Type B pancreatic cell (in vitro differentiated cells): Measurements from ENCODE around the gene OR4C46. TPM values are rescaled to one million over a fixed set of nuclear protein-coding genes. Genes with fewer than 3 reads are reported as not detected.
"Not testable (repeated sequence)": the region's sequence is repeated elsewhere in the genome, so short reads cannot be mapped to it uniquely, and the experiment has no call there.

ENCODE experiments used
- DNase-seq: peaks from one replicate; pipeline ENCODE4 v3.0.0; 2021; ENCODE audit warnings: mixed read lengths; ENCODE audit not compliant: unreplicated experiment; ENCODE audit errors: extremely low spot score
- H3K27ac Mint-ChIP-seq: 2 replicates; pipeline ENCODE4 v1.8.0; 2021; ENCODE audit warnings: mild to moderate bottlenecking, mixed read lengths
- H3K27me3 Mint-ChIP-seq: 2 replicates; pipeline ENCODE4 v1.8.0; 2021; ENCODE audit warnings: mixed read lengths
- H3K36me3 Mint-ChIP-seq: 2 replicates; pipeline ENCODE4 v1.8.0; 2021; ENCODE audit warnings: mixed read lengths
- H3K4me1 Mint-ChIP-seq: one replicate; pipeline ENCODE4 v1.8.0; 2021; ENCODE audit warnings: mixed read lengths; ENCODE audit not compliant: unreplicated experiment
- H3K4me3 Mint-ChIP-seq: 2 replicates; pipeline ENCODE4 v1.8.0; 2021; ENCODE audit warnings: mild to moderate bottlenecking, mixed read lengths
- H3K9me3 Mint-ChIP-seq: 2 replicates; pipeline ENCODE4 v1.8.0; 2021; ENCODE audit warnings: mixed read lengths
- long read RNA-seq: library from polyadenylated mRNA; unstranded; transcript quantifications from one replicate; pipeline ENCODE4 v2.0.0, GENCODE V29; 2020
- total RNA-seq: library from RNA; stranded (reverse); gene quantifications from 2 replicates; pipeline ENCODE4 v1.2.1, GENCODE V29; 2021; ENCODE audit warnings: low replicate concordance
- TF ChIP-seq, protein P1 (sequence below): fragments of 200-600 bp; sonication (generic); conservative IDR thresholded peaks from 2 replicates; pipeline ENCODE4 v1.5.0; 2021; ENCODE audit warnings: antibody characterized with exemption, mild to moderate bottlenecking

The OR4C46 gene
- not detected in 2 replicates for total RNA-seq
- long read RNA-seq = 0 reads

DNA sequence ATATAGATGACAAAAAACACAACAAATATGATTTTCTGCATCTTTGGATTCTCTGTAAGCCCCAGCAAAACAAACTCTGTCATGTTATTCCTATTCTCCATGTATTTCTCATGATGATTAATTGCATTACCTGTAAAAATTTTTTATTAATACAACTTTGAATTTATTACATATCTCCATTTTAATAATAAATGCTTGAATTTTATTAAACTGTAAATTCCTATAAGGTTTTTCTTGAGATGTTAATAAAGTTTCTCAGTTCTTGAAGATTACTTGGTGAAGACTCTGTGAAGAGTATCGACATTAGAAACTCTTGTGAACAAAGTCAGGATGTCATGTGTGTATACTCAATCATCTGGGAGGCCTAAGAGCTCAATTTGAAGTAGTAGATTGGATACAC is at the start of gene OR4C46:
Gene OR4C46, minus strand, starts transcription at position 101 of the 400 bp plus-strand sequence. Its CDS starts 0 bp downstream, at position 101.
- peaks cover 9% of the 10 kb centered on the region for H3K9me3 Mint-ChIP-seq
- no peak within 1 kb of the TSS for H3K27ac Mint-ChIP-seq
- H3K36me3 Mint-ChIP-seq = no peaks in the 10 kb centered on the region
- no peak within 1 kb of the TSS for H3K4me3 Mint-ChIP-seq
- no peaks in the 10 kb centered on the region for H3K4me1 Mint-ChIP-seq
- H3K27me3 Mint-ChIP-seq = no peaks in the 10 kb centered on the region
- no peak for DNase-seq
- TF ChIP-seq, protein P1, sequence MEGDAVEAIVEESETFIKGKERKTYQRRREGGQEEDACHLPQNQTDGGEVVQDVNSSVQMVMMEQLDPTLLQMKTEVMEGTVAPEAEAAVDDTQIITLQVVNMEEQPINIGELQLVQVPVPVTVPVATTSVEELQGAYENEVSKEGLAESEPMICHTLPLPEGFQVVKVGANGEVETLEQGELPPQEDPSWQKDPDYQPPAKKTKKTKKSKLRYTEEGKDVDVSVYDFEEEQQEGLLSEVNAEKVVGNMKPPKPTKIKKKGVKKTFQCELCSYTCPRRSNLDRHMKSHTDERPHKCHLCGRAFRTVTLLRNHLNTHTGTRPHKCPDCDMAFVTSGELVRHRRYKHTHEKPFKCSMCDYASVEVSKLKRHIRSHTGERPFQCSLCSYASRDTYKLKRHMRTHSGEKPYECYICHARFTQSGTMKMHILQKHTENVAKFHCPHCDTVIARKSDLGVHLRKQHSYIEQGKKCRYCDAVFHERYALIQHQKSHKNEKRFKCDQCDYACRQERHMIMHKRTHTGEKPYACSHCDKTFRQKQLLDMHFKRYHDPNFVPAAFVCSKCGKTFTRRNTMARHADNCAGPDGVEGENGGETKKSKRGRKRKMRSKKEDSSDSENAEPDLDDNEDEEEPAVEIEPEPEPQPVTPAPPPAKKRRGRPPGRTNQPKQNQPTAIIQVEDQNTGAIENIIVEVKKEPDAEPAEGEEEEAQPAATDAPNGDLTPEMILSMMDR = no peak

DNA sequence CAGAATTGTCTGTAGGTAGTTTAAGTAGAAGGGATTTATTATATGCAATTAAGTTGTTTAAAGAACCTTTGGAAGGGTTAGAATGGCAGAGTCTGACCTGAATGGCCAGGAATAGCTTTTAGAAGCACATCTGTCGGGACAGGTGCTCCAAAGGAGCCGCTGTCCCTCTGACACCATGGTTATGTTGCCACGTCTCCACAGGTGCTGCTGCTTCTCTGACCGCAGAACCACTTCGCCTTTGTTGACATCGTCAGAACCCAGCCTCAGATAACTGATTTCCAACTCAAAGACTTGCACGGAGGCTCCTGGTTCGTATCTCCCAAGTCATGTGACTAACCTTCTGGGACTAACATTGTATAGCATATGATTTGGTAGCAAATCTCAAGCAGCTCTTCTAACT is 41.8 kb upstream of the OR4C46 start:
- H3K27me3 Mint-ChIP-seq, H3K4me1 Mint-ChIP-seq, H3K9me3 Mint-ChIP-seq, DNase-seq, H3K4me3 Mint-ChIP-seq, H3K36me3 Mint-ChIP-seq, H3K27ac Mint-ChIP-seq: not testable (repeated sequence)

DNA sequence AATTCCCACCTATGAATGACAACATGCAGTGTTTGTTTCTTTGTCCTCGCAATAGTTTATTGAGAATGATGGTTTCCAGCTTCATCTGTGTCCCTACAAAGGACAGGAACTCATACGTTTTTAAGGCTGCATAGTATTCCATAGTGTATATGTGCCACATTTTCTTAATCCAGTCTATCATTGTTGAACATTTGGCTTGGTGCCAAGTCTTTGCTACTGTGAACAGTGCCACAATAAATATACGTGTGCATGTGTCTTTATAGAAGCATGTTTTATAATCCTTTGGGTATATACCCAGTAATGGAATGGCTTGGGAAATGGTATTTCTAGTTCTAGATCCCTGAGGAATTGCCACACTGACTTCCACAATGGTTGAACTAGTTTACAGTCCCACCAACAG is 42.4 kb downstream of the OR4C46 start:
- H3K27ac Mint-ChIP-seq, H3K27me3 Mint-ChIP-seq, H3K9me3 Mint-ChIP-seq, H3K36me3 Mint-ChIP-seq, DNase-seq, H3K4me3 Mint-ChIP-seq, H3K4me1 Mint-ChIP-seq: not testable (repeated sequence)

DNA sequence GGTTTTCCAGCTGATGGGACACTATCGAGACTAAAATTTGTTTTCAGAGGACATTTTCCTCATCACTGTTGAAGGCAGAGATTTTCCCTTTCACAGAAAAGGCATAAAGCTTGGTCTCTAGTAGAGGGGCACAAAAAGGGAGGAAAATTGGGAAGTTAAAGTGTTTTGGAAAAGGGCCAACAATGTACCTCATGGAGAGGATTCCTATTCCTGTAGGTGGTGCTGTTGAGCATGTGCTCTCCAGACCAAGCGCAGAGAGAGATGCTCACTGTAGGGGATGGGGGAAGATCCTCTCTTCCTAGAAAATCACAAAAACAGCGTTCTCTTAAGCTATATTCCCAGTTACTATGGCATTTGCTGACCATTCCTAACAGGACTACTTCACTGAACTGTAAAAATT is 44.9 kb downstream of the OR4C46 start:
- H3K27ac Mint-ChIP-seq = no peak overlapping the region
- no peaks in the 10 kb centered on the region for H3K36me3 Mint-ChIP-seq
- H3K4me1 Mint-ChIP-seq = no peaks in the 10 kb centered on the region
- DNase-seq = no peak
- peaks cover 9% of the 10 kb centered on the region for H3K9me3 Mint-ChIP-seq
- H3K27me3 Mint-ChIP-seq = no peaks in the 10 kb centered on the region
- no peak overlapping the region for H3K4me3 Mint-ChIP-seq
- TF ChIP-seq, protein P1 = no peak

DNA sequence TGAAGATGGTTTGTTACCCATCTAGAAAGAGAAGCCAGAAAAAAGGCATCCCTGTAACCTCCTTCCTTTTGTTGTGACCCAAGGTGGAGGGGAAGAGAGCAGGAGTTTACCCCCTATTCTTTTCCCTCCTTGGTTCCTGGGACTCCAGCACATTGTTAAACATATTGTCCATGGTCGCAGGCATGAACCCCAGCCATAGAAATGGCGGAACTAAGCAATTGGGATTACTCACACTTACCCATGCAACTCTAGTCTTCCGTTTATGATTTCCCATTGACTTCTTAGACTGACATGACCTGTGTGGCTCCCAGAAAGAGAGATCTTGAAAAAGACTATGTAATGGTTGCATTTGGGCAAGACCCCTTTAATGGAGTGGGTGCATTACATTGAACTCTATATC is 45.4 kb downstream of the OR4C46 start:
- TF ChIP-seq, protein P1 = no peak
- H3K4me1 Mint-ChIP-seq = no peaks in the 10 kb centered on the region
- no peak for DNase-seq

More for the DNA sequence above, 45.4 kb downstream of the OR4C46 start:
- peaks cover 9% of the 10 kb centered on the region for H3K9me3 Mint-ChIP-seq
- H3K27me3 Mint-ChIP-seq = no peaks in the 10 kb centered on the region
- no peaks in the 10 kb centered on the region for H3K36me3 Mint-ChIP-seq
- H3K4me3 Mint-ChIP-seq = no peak overlapping the region
- no peak overlapping the region for H3K27ac Mint-ChIP-seq

Other genes starting within 250 kb of the OR4C46 start
- not detected in 2 replicates for gene OR4A5, start 102.8 kb upstream of the OR4C46 start, total RNA-seq